ENCODE data around the gene ITGA11.

GRCh38 chr15:68414206-68414555, 17.8 kb downstream of the ITGA11 start:
- TF ChIP-seq ZFP3 (CRISPR knock-in tag; IDR thresholded peaks at IDR 0.05), result no peak
- no peak for TF ChIP-seq CSRNP3 (CRISPR knock-in tag; IDR thresholded peaks at IDR 0.05)
- no peak for TF ChIP-seq TOX (CRISPR knock-in tag; IDR thresholded peaks at IDR 0.05; ENCODE audit: borderline replicate concordance)
- TF ChIP-seq ZNF70 (CRISPR knock-in tag; IDR thresholded peaks at IDR 0.05), result no peak
- no peak for TF ChIP-seq CREB5 (CRISPR knock-in tag; IDR thresholded peaks at IDR 0.05; ENCODE audit: low read depth)
- TF ChIP-seq ZFP30 (CRISPR knock-in tag; IDR thresholded peaks at IDR 0.05), result no peak
- no peak for TF ChIP-seq PATZ1 (CRISPR knock-in tag; IDR thresholded peaks at IDR 0.05; ENCODE audit: borderline replicate concordance)

All from SK-N-SH treated with all-trans-retinoic acid at 6 μM for 48 hours (cell line).